Activated CD4-positive, alpha-beta T cell treated with anti-CD3 and anti-CD28 coated beads, Interleukin-10, Interleukin-2, amounts not matched to agents 100 ng/mL and 50 ng/mL, durations not matched to agents 16 hours and 8 hours (primary cell): ENCODE measurements around the gene DYNLT2.
"Not testable (repeated sequence)": the region's sequence is repeated elsewhere in the genome, so short reads cannot be mapped to it uniquely, and the experiment has no call there.

ENCODE experiments used
- DNase-seq: peaks from one replicate; pipeline ENCODE4 v3.0.0-alpha.2; 2020

The DYNLT2 gene

GRCh38 chr6:169783401-169783800 lies 32.0 kb upstream of the DYNLT2 start:
- no peak for DNase-seq

- DNase-seq = no peak
Measured at GRCh38 chr6:169782966-169783365, 31.6 kb upstream of the DYNLT2 start.

- no peak for DNase-seq
Measured at GRCh38 chr6:169780571-169781091, 29.3 kb upstream of the DYNLT2 start.

- DNase-seq = no peak
Measured at GRCh38 chr6:169779896-169780295, 28.5 kb upstream of the DYNLT2 start.

- DNase-seq = no peak
Measured at GRCh38 chr6:169779092-169779815, 27.9 kb upstream of the DYNLT2 start.

- DNase-seq = no peak
Measured at GRCh38 chr6:169778646-169779045, 27.3 kb upstream of the DYNLT2 start.

- no peak for DNase-seq
Measured at GRCh38 chr6:169777896-169778295, 26.5 kb upstream of the DYNLT2 start.

- no peak for DNase-seq
Measured at GRCh38 chr6:169776379-169776778, 25.0 kb upstream of the DYNLT2 start.

- no peak for DNase-seq
Measured at GRCh38 chr6:169775321-169775720, 23.9 kb upstream of the DYNLT2 start.

GRCh38 chr6:169774347-169774746 lies 23.0 kb upstream of the DYNLT2 start:
- DNase-seq = no peak

- DNase-seq = no peak
Measured at GRCh38 chr6:169766921-169767736, 15.8 kb upstream of the DYNLT2 start.

GRCh38 chr6:169766232-169766631 lies 14.9 kb upstream of the DYNLT2 start:
- DNase-seq = no peak

GRCh38 chr6:169765789-169766188 lies 14.4 kb upstream of the DYNLT2 start:
- not testable (repeated sequence) for DNase-seq

- no peak for DNase-seq
Measured at GRCh38 chr6:169763881-169764280, 12.5 kb upstream of the DYNLT2 start.

- no peak for DNase-seq
Measured at GRCh38 chr6:169763308-169763707, 11.9 kb upstream of the DYNLT2 start.

GRCh38 chr6:169755162-169755561 lies 3.8 kb upstream of the DYNLT2 start:
- DNase-seq = no peak

- peak; percentile 15 for DNase-seq
Measured at GRCh38 chr6:169752074-169752623, 777 bp upstream of the DYNLT2 start.

- DNase-seq = no peak
Measured at GRCh38 chr6:169746556-169746955, 4.8 kb downstream of the DYNLT2 start.

GRCh38 chr6:169745405-169745804 lies 6.0 kb downstream of the DYNLT2 start:
- DNase-seq = no peak

GRCh38 chr6:169741344-169741743 lies 10.0 kb downstream of the DYNLT2 start:
- no peak for DNase-seq

- DNase-seq = no peak
Measured at GRCh38 chr6:169738976-169739529, 12.3 kb downstream of the DYNLT2 start.

- DNase-seq = no peak
Measured at GRCh38 chr6:169738204-169738975, 13.0 kb downstream of the DYNLT2 start.

GRCh38 chr6:169729961-169730360 lies 21.4 kb downstream of the DYNLT2 start:
- no peak for DNase-seq
